Upper lobe of left lung (tissue), 6 donors: Measurements from ENCODE around the gene CHAF1A. TPM values are rescaled to one million over a fixed set of nuclear protein-coding genes. Genes with fewer than 3 reads are reported as not detected.

ENCODE experiments used
- ATAC-seq, 2 donors: fragments of 200-7000 bp; cut with Tn5 transposase; one replicate each; pipeline ENCODE4 v1.9.1; 2022; ENCODE audit warnings: mild to moderate bottlenecking in 2 of 2, moderate library complexity in 2 of 2; ENCODE audit not compliant: low FRiP score in 2 of 2
- DNase-seq, 2 donors: peaks; one replicate each; pipeline ENCODE4 v3.0.0-alpha.2; 2019 to 2020
- H3K27ac ChIP-seq, 4 donors: fragments of 200-600 bp; sonication (generic); one replicate each; pipeline ENCODE4 v1.5.1; 2016 to 2019
- H3K27me3 ChIP-seq, 4 donors: fragments of 200-600 bp; sonication (generic); one replicate each; pipeline ENCODE4 v1.5.1; 2017 to 2019
- H3K36me3 ChIP-seq, 4 donors: fragments of 200-600 bp; sonication (generic); one replicate each; pipeline ENCODE4 v1.5.1; 2016 to 2019
- H3K4me1 ChIP-seq, 4 donors: fragments of 200-600 bp; sonication (generic); one replicate each; pipeline ENCODE4 v1.5.1; 2018 to 2019
- H3K4me3 ChIP-seq, 4 donors: fragments of 200-600 bp; sonication (generic); one replicate each; pipeline ENCODE4 v1.5.1; 2017 to 2019; ENCODE audit warnings: mild to moderate bottlenecking in 2 of 4, moderate library complexity in 1 of 4
- H3K9me3 ChIP-seq, 4 donors: fragments of 200-600 bp; sonication (generic); one replicate each; pipeline ENCODE4 v1.5.1; 2018 to 2019
- CTCF ChIP-seq, 6 experiments: fragments of 450-650 bp in 4 of 6; fragments of 200-600 bp in 2 of 6; sonication (generic) in 2 of 6; IDR thresholded peaks; one replicate each; pipeline ENCODE4 v1.5.1; 2016 to 2019; ENCODE audit warnings: antibody characterized with exemption in 6 of 6
- EP300 ChIP-seq, 4 donors: sonication (generic); formaldehyde crosslinking; IDR thresholded peaks; one replicate each; pipeline ENCODE4 v1.5.1; 2017; ENCODE audit warnings: antibody characterized with exemption in 4 of 4, control low read depth in 2 of 4
- POLR2A ChIP-seq, 4 donors: fragments of 450-650 bp; IDR thresholded peaks; one replicate each; pipeline ENCODE4 v1.5.1; 2016 to 2017; ENCODE audit warnings: antibody characterized with exemption in 4 of 4, mild to moderate bottlenecking in 2 of 4
- POLR2AphosphoS5 ChIP-seq, 2 donors: sonication (generic); formaldehyde crosslinking; IDR thresholded peaks; one replicate each; pipeline ENCODE4 v1.5.1; 2017; ENCODE audit warnings: antibody characterized with exemption in 2 of 2
- WGBS, 2 donors: methylation state at CpG; one replicate each; pipeline ENCODE4 v1.1.5; 2017 to 2018; 5-methylcytosine and 5-hydroxymethylcytosine counted together
- total RNA-seq, 6 donors: library from RNA; depleted of rRNA in 4 of 6; stranded (reverse); fragments of >200 nt in 4 of 6; gene quantifications; one replicate each; pipeline versions ENCODE4 v1.1.0 to v1.2.1, GENCODE V29; 2016 to 2021
- donor health status: DM: no; HTN: no; CAD: no; lungs with moderate emphysema.
- donor health status: DM: no; HTN: yes; CAD: no; lungs with severe emphysema.

The CHAF1A gene
- total RNA-seq, 6 donors from 2014 or later, result 3.3 to 16.8 (median 10.1) TPM

GRCh38 chr19:4362831-4363545 lies 39.5 kb upstream of the CHAF1A start:
- no peaks in the 10 kb centered on the region for H3K27me3 ChIP-seq
- 90 to 91% methylated on average over 2 to 21 of the region's 22 CpGs for WGBS, 2 donors
- peaks cover 3 to 9% (median 5%) of the 10 kb centered on the region in 4 donors for H3K4me1 ChIP-seq
- DNase-seq (peak in 1 of 2 donors; percentile 73), ATAC-seq (no peak)
- peaks cover 22 to 93% (median 76%) of the 10 kb centered on the region in 4 donors for H3K36me3 ChIP-seq
- no peaks in the 10 kb centered on the region for H3K9me3 ChIP-seq
- no peak for TF ChIP-seq POLR2A (IDR thresholded peaks at IDR 0.05)
- no peak for TF ChIP-seq EP300 (IDR thresholded peaks at IDR 0.05)
- TF ChIP-seq CTCF (IDR thresholded peaks at IDR 0.05), result peak in 1 of 6 experiments; percentile 24
- TF ChIP-seq POLR2AphosphoS5 (IDR thresholded peaks at IDR 0.05), result no peak
- no peak overlapping the region for H3K4me3 ChIP-seq
- H3K27ac ChIP-seq, result no peak overlapping the region

- Histone ChIP-seq H3K27me3 (no peaks in the 10 kb centered on the region), H3K4me3 (no peak overlapping the region), H3K27ac (no peak overlapping the region), H3K4me1 (peaks cover 10 to 17% (median 12%) of the 10 kb centered on the region in 4 donors), H3K36me3 (peaks cover 22 to 87% (median 72%) of the 10 kb centered on the region in 4 donors), H3K9me3 (no peaks in the 10 kb centered on the region)
- WGBS, 2 donors, result 93 to 95% methylated on average over 16 to 23 of the region's 26 CpGs
- TF ChIP-seq POLR2AphosphoS5 (IDR thresholded peaks at IDR 0.05), result no peak
- ATAC-seq, result no peak
- DNase-seq, result no peak
These were observed 38.7 kb upstream of the CHAF1A start for GRCh38 chr19:4363571-4364304.

GRCh38 chr19:4365341-4365740 lies 37.1 kb upstream of the CHAF1A start:
- ATAC-seq (no peak), DNase-seq (peak in 1 of 2 donors; percentile 69)
- Histone ChIP-seq H3K27ac (no peak overlapping the region), H3K9me3 (no peaks in the 10 kb centered on the region), H3K36me3 (peaks cover 22 to 71% (median 57%) of the 10 kb centered on the region in 4 donors), H3K27me3 (no peaks in the 10 kb centered on the region), H3K4me1 (peaks cover 26 to 33% (median 28%) of the 10 kb centered on the region in 4 donors), H3K4me3 (no peak overlapping the region)
- 90% methylated on average over 9 of the region's 16 CpGs; no CpG with 5 or more reads in 1 of the 2 donors for WGBS, 2 donors
- TF ChIP-seq POLR2AphosphoS5 (IDR thresholded peaks at IDR 0.05) (no peak), EP300 (IDR thresholded peaks at IDR 0.05) (no peak), CTCF (IDR thresholded peaks at IDR 0.05) (no peak), POLR2A (IDR thresholded peaks at IDR 0.05) (no peak)

GRCh38 chr19:4365791-4366665 lies 36.4 kb upstream of the CHAF1A start:
- Histone ChIP-seq H3K27ac (no peak overlapping the region), H3K4me3 (no peak overlapping the region), H3K27me3 (no peaks in the 10 kb centered on the region), H3K9me3 (no peaks in the 10 kb centered on the region), H3K36me3 (peaks cover 22 to 67% (median 51%) of the 10 kb centered on the region in 4 donors), H3K4me1 (peaks cover 32 to 37% (median 34%) of the 10 kb centered on the region in 4 donors)
- ATAC-seq, result no peak
- DNase-seq, result no peak
- TF ChIP-seq POLR2A (IDR thresholded peaks at IDR 0.05) (no peak), POLR2AphosphoS5 (IDR thresholded peaks at IDR 0.05) (no peak), CTCF (IDR thresholded peaks at IDR 0.05) (no peak), EP300 (IDR thresholded peaks at IDR 0.05) (no peak)
- 89 to 94% methylated on average over 8 to 16 of the region's 19 CpGs for WGBS, 2 donors
